HG03571 (cell line): ENCODE data around the gene PPEF2.

Source experiments
- ATAC-seq: cut with Tn5 transposase; IDR thresholded peaks from one replicate; pipeline ENCODE4 v1.9.1; 2021; ENCODE audit not compliant: unreplicated experiment

PPEF2 gene

DNA sequence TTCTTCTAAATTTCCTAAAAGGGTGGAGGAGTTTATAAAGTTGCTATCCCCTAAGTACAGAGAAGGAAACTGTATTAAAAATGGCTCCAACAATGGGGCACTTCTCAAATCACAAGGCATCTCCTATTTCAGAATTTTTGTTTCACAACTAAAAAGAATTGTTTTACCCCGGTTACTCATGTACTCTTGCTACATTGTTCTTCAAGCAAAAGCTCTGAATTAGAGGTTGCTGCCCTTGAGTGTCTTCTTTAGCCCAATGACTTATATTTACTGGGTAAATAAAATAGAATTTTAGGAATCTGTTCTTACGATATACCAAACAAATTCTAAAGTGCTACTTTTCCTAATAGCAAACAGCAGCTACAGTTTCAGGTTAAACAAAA, 67.5 kb downstream of the PPEF2 start:
- ATAC-seq, result no peak

DNA sequence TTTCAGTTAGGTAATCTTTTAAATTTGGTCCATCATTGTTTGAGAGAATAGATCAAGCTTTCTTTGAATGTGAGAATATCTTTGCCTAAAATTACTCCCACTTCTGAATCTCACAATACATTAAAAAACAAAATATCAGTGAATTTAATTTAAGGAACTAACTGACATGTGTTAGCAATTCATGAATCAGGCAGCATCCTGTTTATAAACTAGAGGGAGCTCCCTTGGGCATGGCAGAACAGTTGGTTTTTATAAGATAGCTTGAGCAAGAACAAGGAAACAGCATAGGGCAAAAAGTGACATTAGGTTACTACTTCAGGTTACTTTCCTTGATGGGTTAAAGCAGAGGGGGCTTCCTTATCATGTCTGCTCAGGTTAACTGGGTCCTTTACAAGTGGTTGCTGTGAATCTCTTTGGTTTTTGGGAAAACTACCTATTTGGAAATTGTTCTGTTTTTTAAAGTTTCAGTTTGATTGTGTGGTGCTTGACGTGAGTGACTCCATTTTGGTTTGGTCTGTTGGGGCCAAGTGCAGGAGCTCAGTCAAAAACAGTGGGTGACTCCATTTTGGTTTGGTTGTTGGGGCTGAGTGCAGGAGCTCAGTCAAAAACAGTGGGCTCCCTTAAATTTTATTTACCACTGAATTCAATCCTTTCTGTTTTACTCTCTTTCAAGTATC, 68.0 kb downstream of the PPEF2 start:
- ATAC-seq, result no peak

DNA sequence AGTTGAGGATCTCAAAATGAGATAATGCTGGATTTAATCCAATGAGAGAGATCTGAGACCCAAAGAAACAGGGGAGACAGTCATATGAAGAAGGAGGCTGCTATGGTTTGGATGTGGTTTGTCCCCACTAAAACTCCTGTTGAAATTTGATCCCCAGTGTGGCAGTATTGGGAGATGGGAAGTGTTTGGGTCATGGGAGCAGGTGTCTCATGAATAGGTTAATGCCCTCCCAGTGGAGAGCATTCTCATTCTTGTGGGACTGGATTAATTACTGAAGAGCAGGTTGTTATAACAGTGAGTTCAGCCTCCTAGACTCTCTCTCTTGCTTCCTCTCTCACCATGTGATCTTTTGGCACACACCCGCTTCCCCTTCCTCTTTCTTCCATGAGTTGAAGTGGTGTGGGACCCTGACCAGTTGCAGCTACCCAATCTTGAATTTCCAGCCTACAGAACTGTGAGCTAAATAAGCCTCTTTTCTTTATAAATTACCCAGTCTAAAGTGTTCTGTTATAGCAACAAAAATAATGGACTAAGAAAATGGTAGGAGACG, 70.3 kb downstream of the PPEF2 start:
- no peak for ATAC-seq

DNA sequence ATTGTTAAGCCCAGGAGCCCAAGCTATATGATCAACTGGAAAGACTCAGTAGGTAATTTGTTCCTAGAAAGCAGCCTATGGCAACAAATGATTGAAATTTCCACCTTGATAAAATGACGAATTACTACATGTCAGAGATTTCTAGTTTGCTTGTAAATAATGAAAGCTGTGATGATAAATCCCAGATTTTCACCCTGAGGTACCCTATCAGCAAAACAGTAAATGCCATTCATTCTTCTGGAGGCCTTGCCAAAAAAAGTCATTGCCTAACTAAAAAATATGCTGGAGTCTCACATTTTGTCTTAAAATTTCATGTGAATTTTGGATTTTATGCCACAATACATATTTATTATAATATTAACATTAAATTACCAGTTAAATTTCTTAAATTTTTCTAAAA, 71.3 kb downstream of the PPEF2 start:
- no peak for ATAC-seq

DNA sequence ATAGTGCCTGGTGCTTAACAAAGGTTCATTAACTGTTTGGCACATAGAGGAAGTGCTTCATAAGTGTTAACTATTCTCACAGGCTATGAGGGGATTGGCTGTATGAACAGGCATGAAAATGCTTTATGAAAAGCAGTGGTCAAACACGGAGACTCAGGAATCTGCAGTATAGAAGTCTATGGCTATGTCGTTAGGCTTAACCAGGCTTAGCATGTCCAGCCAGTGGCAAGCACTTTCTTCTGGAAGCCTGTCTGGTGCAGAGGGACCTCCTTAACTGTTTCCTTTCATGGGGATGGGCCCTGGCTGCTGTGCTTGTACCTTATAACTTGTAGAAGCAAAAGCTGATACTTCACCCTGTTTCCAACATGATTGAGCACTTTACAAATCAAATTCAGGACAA, 78.4 kb downstream of the PPEF2 start:
- no peak for ATAC-seq

DNA sequence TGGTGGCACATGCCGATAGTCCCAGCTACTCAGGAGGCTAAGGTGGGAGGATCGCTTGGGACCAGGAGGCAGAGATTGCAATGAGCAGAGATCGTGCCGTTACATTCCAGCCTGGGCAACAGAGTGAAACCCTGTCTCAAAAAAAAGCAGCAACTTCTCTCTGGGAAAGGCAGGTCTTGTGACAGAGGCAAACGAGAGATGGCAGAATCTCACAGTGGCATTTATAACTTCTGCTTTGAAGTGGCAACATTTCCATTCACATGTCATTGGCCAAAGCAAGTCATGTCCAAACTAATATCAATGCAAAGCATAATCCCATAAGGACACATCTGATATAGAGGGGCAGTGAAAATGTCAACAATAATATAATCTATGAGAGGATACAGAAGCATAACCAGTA, 79.8 kb downstream of the PPEF2 start:
- no peak for ATAC-seq

DNA sequence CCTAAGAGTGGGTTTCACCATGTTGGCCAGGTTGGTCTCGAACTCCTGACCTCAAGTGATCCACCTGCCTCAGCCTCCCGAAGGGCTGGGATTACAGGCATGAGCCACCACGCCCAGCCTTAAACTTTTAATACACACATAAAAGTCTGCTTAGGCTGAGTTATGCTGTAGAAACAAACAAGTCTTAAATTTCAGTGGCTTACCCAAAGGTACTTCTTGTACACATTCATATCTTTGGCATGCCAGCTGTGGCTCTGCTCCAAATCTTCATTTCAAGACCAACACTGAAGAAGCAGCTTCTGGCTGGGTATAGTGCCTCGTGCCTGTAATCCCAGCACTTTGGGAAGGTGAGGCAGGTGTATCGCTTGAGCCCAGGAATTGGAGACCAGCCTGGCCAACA, 80.3 kb downstream of the PPEF2 start:
- ATAC-seq, result no peak

DNA sequence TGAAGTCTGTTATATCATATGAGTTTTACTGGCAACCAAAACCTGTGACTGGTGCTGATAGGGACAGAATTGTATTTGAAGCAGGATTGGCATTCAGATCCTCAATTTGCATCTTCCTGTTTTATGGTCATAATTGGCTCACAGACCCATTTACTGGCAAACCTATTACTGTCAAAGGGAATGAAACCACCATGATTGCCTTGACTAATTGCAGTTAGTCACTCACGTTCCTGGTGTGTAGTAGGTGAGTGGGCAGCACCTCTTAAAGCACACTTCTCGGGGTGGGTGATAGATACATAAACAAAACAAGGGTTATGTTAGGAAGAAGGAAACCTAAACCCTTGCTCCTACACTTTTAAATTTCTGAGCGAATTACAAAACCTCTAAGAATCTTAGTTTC, 81.0 kb downstream of the PPEF2 start:
- no peak for ATAC-seq

DNA sequence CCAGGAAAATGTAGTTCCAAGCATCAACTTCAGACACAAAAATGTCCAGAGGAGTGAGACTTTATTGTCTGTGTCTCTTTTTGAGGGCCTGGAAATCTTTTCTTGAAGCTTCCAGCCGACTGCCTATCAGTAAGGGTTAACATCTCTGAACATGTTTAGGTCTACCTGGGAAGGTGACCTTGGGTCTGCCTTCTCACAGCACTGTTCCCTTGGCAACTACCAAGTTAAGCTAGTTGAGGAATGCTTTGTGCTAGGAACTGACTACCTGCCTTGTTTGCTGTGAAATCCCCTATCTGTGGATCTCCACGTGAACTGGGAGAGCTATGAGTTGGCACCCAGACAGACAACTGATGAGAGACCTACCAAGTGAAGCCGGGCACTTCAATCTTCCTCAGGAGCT, 81.6 kb downstream of the PPEF2 start:
- ATAC-seq, result no peak

DNA sequence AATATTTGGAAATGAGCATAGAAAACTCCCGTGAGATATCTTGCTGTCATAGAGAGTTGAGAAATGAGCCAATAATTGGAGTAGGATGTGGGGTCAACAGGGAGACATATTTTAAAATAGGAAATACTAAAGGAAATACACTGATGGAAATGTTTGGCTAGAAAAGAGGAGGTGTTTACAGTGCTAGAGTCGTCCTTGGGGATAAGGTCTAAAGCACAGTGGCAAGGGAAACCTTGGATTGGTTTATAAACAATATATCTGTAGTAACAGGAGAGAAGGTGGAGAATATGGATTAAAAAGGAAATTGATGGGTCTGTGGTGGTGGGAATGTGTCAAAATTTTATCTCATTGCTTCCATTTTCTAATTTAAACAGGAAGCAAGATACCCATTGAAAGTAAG, 82.1 kb downstream of the PPEF2 start:
- no peak for ATAC-seq

DNA sequence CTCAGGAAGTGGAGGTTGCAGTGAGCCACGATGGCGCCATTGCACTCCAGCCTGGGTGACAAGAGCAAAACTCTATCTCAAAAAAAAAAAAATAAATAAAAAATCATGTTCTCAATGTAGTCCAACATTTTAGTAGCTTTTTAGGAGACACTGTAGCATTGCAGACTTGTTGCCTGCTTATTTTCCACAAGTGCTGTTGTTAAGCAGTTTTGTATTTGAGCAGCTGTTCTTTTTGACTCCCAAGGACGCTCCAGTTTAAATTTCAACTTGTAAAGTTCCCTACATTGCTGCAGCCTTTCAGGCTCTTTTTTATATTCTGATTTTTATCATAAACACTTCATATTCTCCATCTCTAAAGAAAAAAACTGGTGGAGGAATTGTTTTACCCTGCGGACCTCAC, 83.1 kb downstream of the PPEF2 start:
- ATAC-seq, result no peak

DNA sequence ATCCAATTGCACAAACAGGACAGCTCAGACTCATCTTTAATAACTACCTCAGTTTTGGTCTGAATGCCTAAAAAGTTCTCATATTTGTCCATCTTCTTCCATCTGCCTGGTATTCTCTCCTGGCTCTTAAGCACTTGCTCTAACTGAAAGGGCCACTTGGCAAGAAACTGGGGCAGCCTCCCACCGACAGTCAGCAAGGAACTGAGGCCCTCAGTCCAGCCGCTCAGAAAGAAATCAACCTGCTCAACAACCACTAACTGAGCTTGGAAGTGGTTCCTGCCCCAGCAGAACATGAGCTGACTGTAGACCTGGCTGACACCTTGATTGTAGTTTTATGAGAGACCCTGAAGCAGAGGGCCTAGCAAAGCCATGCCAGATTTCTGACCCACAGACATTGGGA, 84.4 kb downstream of the PPEF2 start:
- no peak for ATAC-seq
